ENCODE measurements around the gene TRHDE. TPM values are rescaled to one million over a fixed set of nuclear protein-coding genes. Genes with fewer than 3 reads are reported as not detected.

TRHDE gene
- total RNA-seq, 1 donor from 2014 or later, result 26.9 TPM

- TF ChIP-seq CTCF (conservative IDR thresholded peaks at IDR 0.05; ENCODE audit: low read depth, low read length), result no peak
- H3K4me3 ChIP-seq (ENCODE audit: low read depth, low read length), result no peak overlapping the region
- no peak for DNase-seq (ENCODE audit: low read depth)
Measured at GRCh38 chr12:72434999-72435398, 162.8 kb downstream of the TRHDE start.

GRCh38 chr12:72442217-72442616 is 170.0 kb downstream of the TRHDE start:
- H3K4me3 ChIP-seq (ENCODE audit: low read depth, low read length), result no peak overlapping the region
- TF ChIP-seq CTCF (conservative IDR thresholded peaks at IDR 0.05; ENCODE audit: low read depth, low read length), result no peak
- DNase-seq (ENCODE audit: low read depth), result no peak

- no peak overlapping the region for H3K4me3 ChIP-seq (ENCODE audit: low read depth, low read length)
- no peak for DNase-seq (ENCODE audit: low read depth)
Measured at GRCh38 chr12:72444125-72444524, 172.0 kb downstream of the TRHDE start.

GRCh38 chr12:72444566-72444965 is 172.4 kb downstream of the TRHDE start:
- no peak overlapping the region for H3K4me3 ChIP-seq (ENCODE audit: low read depth, low read length)
- no peak for TF ChIP-seq CTCF (conservative IDR thresholded peaks at IDR 0.05; ENCODE audit: low read depth, low read length)
- no peak for DNase-seq (ENCODE audit: low read depth)

More at GRCh38 chr12:72444125-72444524, 172.0 kb downstream of the TRHDE start:
- TF ChIP-seq CTCF (conservative IDR thresholded peaks at IDR 0.05; ENCODE audit: low read depth, low read length), result no peak

GRCh38 chr12:72448089-72448488 is 175.9 kb downstream of the TRHDE start:
- no peak for DNase-seq (ENCODE audit: low read depth)
- TF ChIP-seq CTCF (conservative IDR thresholded peaks at IDR 0.05; ENCODE audit: low read depth, low read length), result no peak
- H3K4me3 ChIP-seq (ENCODE audit: low read depth, low read length), result no peak overlapping the region

DNA sequence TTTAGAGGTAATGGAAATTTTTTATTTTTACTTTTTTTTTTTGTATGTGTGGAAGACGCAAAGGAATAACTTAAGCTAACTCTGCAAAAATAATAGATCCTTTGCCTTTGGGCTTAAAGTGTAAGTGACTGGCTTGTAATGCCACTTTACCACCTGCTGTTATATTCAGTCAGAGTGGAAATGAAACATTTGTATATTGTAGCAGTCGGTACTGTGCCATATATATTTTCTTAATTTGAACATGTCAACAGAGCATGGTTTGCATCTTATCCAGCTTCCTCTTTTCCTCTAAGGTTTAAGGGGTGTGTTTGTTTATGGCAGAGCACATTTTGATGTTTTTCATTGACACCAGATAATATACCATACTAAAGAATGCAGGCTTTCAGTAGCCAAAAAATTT is 176.6 kb downstream of the TRHDE start:
- no peak for TF ChIP-seq CTCF (conservative IDR thresholded peaks at IDR 0.05; ENCODE audit: low read depth, low read length)
- no peak overlapping the region for H3K4me3 ChIP-seq (ENCODE audit: low read depth, low read length)
- no peak for DNase-seq (ENCODE audit: low read depth)

- DNase-seq (ENCODE audit: low read depth), result no peak
- no peak for TF ChIP-seq CTCF (conservative IDR thresholded peaks at IDR 0.05; ENCODE audit: low read depth, low read length)
- H3K4me3 ChIP-seq (ENCODE audit: low read depth, low read length), result no peak overlapping the region
Measured at GRCh38 chr12:72453066-72453465, 180.9 kb downstream of the TRHDE start.
